ENCODE results near the gene MYO3A.

DNA sequence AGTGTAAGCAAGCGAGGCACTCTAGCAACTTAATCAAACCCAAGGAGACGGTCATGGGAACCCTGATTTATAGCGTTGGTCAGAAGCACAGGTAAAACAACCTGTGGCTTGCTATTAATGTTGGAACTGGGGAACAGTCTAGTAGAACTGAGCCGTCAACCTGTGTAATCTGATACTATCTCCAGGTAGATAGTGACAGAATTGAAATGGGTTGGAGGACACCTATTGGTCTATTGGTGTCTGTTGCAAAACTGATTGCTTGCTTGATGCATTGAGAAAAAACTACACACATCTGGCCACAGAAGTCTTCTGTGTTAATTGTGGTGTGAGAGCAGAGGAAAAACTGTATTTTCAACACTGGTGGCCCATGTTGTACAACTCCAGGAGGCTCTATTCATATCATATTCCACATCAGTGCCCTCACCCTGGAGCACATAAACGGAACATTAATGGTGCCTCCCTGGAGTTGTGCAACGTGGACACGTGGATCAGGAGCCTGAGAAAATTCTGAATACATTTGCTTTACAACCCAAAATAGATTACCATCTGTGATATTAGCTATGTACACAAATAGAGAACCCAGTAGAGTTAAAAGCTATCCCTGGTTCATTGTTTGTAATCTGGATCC is 112.2 kb downstream of the MYO3A start:
- no peak for TF ChIP-seq POLR2A (IDR thresholded peaks at IDR 0.05; ENCODE audit: extremely low read depth, insufficient read length)
- TF ChIP-seq, protein P1, sequence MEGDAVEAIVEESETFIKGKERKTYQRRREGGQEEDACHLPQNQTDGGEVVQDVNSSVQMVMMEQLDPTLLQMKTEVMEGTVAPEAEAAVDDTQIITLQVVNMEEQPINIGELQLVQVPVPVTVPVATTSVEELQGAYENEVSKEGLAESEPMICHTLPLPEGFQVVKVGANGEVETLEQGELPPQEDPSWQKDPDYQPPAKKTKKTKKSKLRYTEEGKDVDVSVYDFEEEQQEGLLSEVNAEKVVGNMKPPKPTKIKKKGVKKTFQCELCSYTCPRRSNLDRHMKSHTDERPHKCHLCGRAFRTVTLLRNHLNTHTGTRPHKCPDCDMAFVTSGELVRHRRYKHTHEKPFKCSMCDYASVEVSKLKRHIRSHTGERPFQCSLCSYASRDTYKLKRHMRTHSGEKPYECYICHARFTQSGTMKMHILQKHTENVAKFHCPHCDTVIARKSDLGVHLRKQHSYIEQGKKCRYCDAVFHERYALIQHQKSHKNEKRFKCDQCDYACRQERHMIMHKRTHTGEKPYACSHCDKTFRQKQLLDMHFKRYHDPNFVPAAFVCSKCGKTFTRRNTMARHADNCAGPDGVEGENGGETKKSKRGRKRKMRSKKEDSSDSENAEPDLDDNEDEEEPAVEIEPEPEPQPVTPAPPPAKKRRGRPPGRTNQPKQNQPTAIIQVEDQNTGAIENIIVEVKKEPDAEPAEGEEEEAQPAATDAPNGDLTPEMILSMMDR (IDR thresholded peaks at IDR 0.05; ENCODE audit: low read depth, low read length) = no peak
